Measurements from ENCODE around the gene CIAO1. TPM values are rescaled to one million over a fixed set of nuclear protein-coding genes. Genes with fewer than 3 reads are reported as not detected.

Gene CIAO1
- total and polyA plus RNA-seq, 2 of the 13 experiments (the other 11 are each of a cell fraction or from before 2014, with no cell fraction given), result 99.3 to 120 TPM

GRCh38 chr2:96305091-96305978 lies 39.3 kb downstream of the CIAO1 start, which contains the start of gene SNRNP200 (continued):
- peak; percentile 74 for TF ChIP-seq ZNF407 (CRISPR knock-in tag; IDR thresholded peaks at IDR 0.05; ENCODE audit: not compliant biosample characterization)
- peak; percentile 99 for TF ChIP-seq SAP130 (CRISPR knock-in tag; IDR thresholded peaks at IDR 0.05; ENCODE audit: low read depth)
- TF ChIP-seq ZNF513 (CRISPR knock-in tag; conservative IDR thresholded peaks at IDR 0.05), result 0 out of 2 replicates have a peak, but pooled peaks have one; percentile 91
- TF ChIP-seq SMYD3 (CRISPR knock-in tag; IDR thresholded peaks at IDR 0.05), result no peak
- no peak for TF ChIP-seq HDAC6 (IDR thresholded peaks at IDR 0.05; ENCODE audit: low read depth, low read length)
- peak; percentile 80 for TF ChIP-seq ZGPAT (CRISPR knock-in tag; IDR thresholded peaks at IDR 0.05)
- no peak for TF ChIP-seq ZNF431 (CRISPR knock-in tag; IDR thresholded peaks at IDR 0.05; ENCODE audit: borderline replicate concordance, low read depth)
- no peak for TF ChIP-seq GRHL1 (CRISPR knock-in tag; conservative IDR thresholded peaks at IDR 0.05)

All from HepG2 (cell line).